H1 (cell line): ENCODE results near the gene SEC22C. TPM values are rescaled to one million over a fixed set of nuclear protein-coding genes. Genes with fewer than 3 reads are reported as not detected.

Experiments used
- ATF3 ChIP-seq: IDR thresholded peaks from 2 replicates; pipeline ENCODE4 v1.6.1; 2011; ENCODE audit warnings: low read depth, mild to moderate bottlenecking, low read length; ENCODE audit not compliant: insufficient read depth
- CHD1 ChIP-seq: IDR thresholded peaks from 2 replicates; pipeline ENCODE4 v1.6.1; 2012; ENCODE audit warnings: low read depth, low read length, improper control_type of control experiment
- E2F6 ChIP-seq: IDR thresholded peaks from 2 replicates; pipeline ENCODE4 v1.6.1; 2012; ENCODE audit warnings: inconsistent platforms
- HDAC6 ChIP-seq: IDR thresholded peaks from one replicate; pipeline ENCODE4 v1.7.1; 2012; ENCODE audit warnings: low read depth, mild to moderate bottlenecking, inconsistent platforms, low read length, moderate library complexity
- JUND ChIP-seq: IDR thresholded peaks from 2 replicates; pipeline ENCODE4 v1.6.1; 2011; ENCODE audit warnings: mild to moderate bottlenecking, improper control_type of control experiment, low read length
- PHF8 ChIP-seq: fragments of 200-600 bp; sonication (generic); conservative IDR thresholded peaks from 2 replicates; pipeline ENCODE4 v1.7.1; 2012; ENCODE audit warnings: low read depth, mild to moderate bottlenecking, inconsistent platforms, low read length, moderate library complexity
- TAF7 ChIP-seq: optimal IDR thresholded peaks from 2 replicates; pipeline ENCODE3; 2011; ENCODE audit warnings: low read depth, mild to moderate bottlenecking, inconsistent platforms, low read length, moderate library complexity, borderline replicate concordance
- polyA plus RNA-seq, 7 experiments: library from polyadenylated mRNA; depleted of rRNA in 3 of 7; stranded (reverse) in 5 of 7; unstranded in 2 of 7; fragments of >200 nt in 5 of 7; fragments of 200-250 nt in 2 of 7; gene quantifications; 1 replicate in 5 of 7; 2 replicates in 1 of 7; 4 replicates in 1 of 7; pipeline versions ENCODE4 v1.2.1 to v1.2.3, GENCODE V29; 2011 to 2013; ENCODE audit warnings: missing spikeins in 2 of 7, mixed read lengths in 2 of 7
- total RNA-seq: library from RNA; stranded (reverse); fragmentation: NEBNext Ultra II Directional; extraction: Animal tissue kit (Norgen Biotek cat#: 25700); gene quantifications from 2 replicates; pipeline ENCODE4 v1.2.1, GENCODE V29; 2021

SEC22C gene
- total and polyA plus RNA-seq, 2 of the 8 experiments (the other 6 are each of a cell fraction or from before 2014, with no cell fraction given): 23.4 to 38.3 TPM

DNA sequence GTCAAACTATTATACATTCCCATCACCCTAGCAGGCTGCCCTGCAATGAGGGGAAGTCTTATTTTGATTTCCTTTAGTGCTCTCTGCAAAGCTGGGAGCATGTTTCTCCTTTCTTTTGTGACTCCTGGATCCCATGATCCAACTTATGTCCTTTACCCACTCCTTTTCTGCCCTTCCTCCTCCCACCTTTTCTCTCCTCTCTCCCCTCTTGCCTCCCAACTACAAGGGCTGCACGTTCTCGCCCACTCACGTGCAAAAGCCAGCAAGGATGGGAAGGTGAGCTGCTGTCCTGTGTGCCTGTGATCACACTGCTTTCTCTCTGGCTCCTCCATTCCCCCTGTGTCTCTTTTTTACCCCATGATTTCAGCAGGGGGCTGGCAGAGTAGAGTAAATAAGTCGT lies 73.2 kb downstream of the SEC22C start (continued):
- TF ChIP-seq JUND (no peak), TAF7 (no peak), ATF3 (no peak), E2F6 (no peak), PHF8 (no peak), HDAC6 (no peak), CHD1 (no peak)
